22Rv1 (cell line): Measurements from ENCODE around the gene SCARF2.

Experiments used
- ZFX ChIP-seq: fragments of 450-650 bp; IDR thresholded peaks from 2 replicates; pipeline ENCODE4 v1.6.1; 2017; ENCODE audit warnings: antibody characterized with exemption, borderline replicate concordance
- TF ChIP-seq, protein P1 (sequence below): fragments of 450-650 bp; IDR thresholded peaks from 2 replicates; pipeline ENCODE4 v1.5.1; 2017; ENCODE audit warnings: mild to moderate bottlenecking

DNA sequence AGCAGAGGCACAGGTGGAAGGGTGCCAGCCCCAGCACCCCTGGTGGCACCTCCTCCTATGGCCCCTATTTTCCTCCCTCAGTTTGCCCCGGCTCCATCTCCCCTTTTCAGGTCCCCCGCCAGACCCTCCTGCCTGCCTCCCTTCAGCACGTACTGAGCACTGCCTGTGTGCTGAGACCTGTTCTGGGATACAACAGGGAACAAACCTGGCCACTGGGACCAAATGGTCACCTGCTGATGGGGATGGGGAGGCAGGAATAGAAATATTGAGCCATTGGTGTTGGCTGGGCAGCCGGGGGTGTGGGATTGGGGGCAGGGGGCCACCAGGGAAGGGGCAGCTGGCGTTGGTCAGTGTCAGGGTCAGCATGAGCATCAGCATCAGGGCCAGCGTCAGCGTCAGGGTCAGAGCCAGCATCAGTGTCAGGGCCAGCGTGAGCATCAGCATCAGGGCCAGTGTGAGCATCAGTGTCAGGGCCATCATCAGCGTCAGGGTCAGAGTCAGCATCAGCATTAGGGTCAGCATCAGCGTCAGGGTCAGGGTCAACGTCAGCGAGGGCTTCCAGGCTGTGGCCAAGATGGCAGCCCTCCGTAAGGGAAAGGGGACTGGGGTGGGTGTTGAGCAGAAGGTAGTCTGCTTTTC lies 36.1 kb downstream of the SCARF2 start:
- TF ChIP-seq, protein P1, sequence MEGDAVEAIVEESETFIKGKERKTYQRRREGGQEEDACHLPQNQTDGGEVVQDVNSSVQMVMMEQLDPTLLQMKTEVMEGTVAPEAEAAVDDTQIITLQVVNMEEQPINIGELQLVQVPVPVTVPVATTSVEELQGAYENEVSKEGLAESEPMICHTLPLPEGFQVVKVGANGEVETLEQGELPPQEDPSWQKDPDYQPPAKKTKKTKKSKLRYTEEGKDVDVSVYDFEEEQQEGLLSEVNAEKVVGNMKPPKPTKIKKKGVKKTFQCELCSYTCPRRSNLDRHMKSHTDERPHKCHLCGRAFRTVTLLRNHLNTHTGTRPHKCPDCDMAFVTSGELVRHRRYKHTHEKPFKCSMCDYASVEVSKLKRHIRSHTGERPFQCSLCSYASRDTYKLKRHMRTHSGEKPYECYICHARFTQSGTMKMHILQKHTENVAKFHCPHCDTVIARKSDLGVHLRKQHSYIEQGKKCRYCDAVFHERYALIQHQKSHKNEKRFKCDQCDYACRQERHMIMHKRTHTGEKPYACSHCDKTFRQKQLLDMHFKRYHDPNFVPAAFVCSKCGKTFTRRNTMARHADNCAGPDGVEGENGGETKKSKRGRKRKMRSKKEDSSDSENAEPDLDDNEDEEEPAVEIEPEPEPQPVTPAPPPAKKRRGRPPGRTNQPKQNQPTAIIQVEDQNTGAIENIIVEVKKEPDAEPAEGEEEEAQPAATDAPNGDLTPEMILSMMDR, result no peak
- no peak for TF ChIP-seq ZFX
